Neural cell (in vitro differentiated cells): ENCODE results near the gene BTBD9. TPM values are rescaled to one million over a fixed set of nuclear protein-coding genes. Genes with fewer than 3 reads are reported as not detected.

Source experiments
- H2AFZ ChIP-seq: fragments of 200-600, 300-800 bp; sonication (generic), shearing (Covaris generic); 2 replicates; pipeline ENCODE4 v1.6.0; 2014; ENCODE audit warnings: low read depth, mild to moderate bottlenecking, antibody characterized with exemption, low read length, moderate library complexity
- H3F3A ChIP-seq: fragments of 200-600 bp; shearing (Covaris generic); 2 replicates; pipeline ENCODE4 v1.6.1; 2016; ENCODE audit warnings: mild to moderate bottlenecking, moderate library complexity, mixed read lengths, antibody characterized with exemption, low read length; ENCODE audit not compliant: insufficient read depth, poor library complexity, severe bottlenecking
- H3K27ac ChIP-seq: fragments of 200-600, 300-800 bp; sonication (generic), shearing (Covaris generic); 2 replicates; pipeline ENCODE4 v1.5.1; 2014; ENCODE audit warnings: mild to moderate bottlenecking, low read length, moderate library complexity
- H3K27me3 ChIP-seq: fragments of 300-800, 200-600 bp; sonication (generic), shearing (Covaris generic); 2 replicates; pipeline ENCODE4 v1.6.0; 2014; ENCODE audit warnings: mild to moderate bottlenecking, low read depth, low read length, moderate library complexity; ENCODE audit not compliant: insufficient read depth
- H3K36me3 ChIP-seq: fragments of 300-800, 200-600 bp; sonication (generic), shearing (Covaris generic); 2 replicates; pipeline ENCODE4 v1.5.1; 2014; ENCODE audit warnings: mild to moderate bottlenecking, antibody characterized with exemption, low read length, moderate library complexity; ENCODE audit not compliant: insufficient read depth
- H3K4me2 ChIP-seq: fragments of 300-800, 200-600 bp; sonication (generic), shearing (Covaris generic); 2 replicates; pipeline ENCODE4 v1.6.0; 2014; ENCODE audit warnings: mild to moderate bottlenecking, low read length
- H3K4me3 ChIP-seq: fragments of 300-800, 200-600 bp; sonication (generic), shearing (Covaris generic); 2 replicates; pipeline ENCODE4 v1.5.1; 2014; ENCODE audit warnings: mild to moderate bottlenecking, low read length, moderate library complexity
- H3K79me2 ChIP-seq: fragments of 200-600 bp; shearing (Covaris generic); replicated peaks from 2 replicates; pipeline ENCODE4 v1.6.0; 2014; ENCODE audit warnings: mild to moderate bottlenecking, low read length, moderate library complexity; ENCODE audit not compliant: insufficient read depth
- H3K9ac ChIP-seq: fragments of 300-800, 200-600 bp; sonication (generic), shearing (Covaris generic); 2 replicates; pipeline ENCODE4 v1.6.1; 2016; ENCODE audit warnings: mild to moderate bottlenecking, low read length, mixed read lengths
- H3K9me2 ChIP-seq: fragments of 200-600 bp; shearing (Covaris generic); 2 replicates; pipeline ENCODE4 v1.6.1; 2016; ENCODE audit warnings: mild to moderate bottlenecking, low read length, mixed read lengths; ENCODE audit not compliant: insufficient read depth
- H3K9me3 ChIP-seq: fragments of 200-600, 300-800 bp; sonication (generic), shearing (Covaris generic); 2 replicates; pipeline ENCODE4 v1.6.1; 2016; ENCODE audit warnings: mild to moderate bottlenecking, mixed run types, low read length, moderate library complexity, mixed read lengths
- H4K20me1 ChIP-seq: fragments of 200-600 bp; shearing (Covaris generic); 2 replicates; pipeline ENCODE4 v1.6.1; 2016; ENCODE audit warnings: mild to moderate bottlenecking, mixed run types; ENCODE audit not compliant: insufficient read depth
- CTCF ChIP-seq: fragments of 450-650 bp; IDR thresholded peaks from 2 replicates; pipeline ENCODE4 v1.5.1; 2014; ENCODE audit warnings: antibody characterized with exemption, mild to moderate bottlenecking, moderate library complexity; ENCODE audit not compliant: poor library complexity, severe bottlenecking
- EP300 ChIP-seq: fragments of 450-650 bp; conservative IDR thresholded peaks from 2 replicates; pipeline ENCODE4 v1.6.1; 2014; ENCODE audit warnings: antibody characterized with exemption, mild to moderate bottlenecking, moderate library complexity; ENCODE audit not compliant: poor library complexity, severe bottlenecking
- EZH2 ChIP-seq: fragments of 200-600, 300-800 bp; shearing (Covaris generic), sonication (generic); IDR thresholded peaks from 2 replicates; pipeline ENCODE4 v1.6.1; 2014; ENCODE audit warnings: antibody characterized with exemption, low read length, borderline replicate concordance, mild to moderate bottlenecking; ENCODE audit not compliant: insufficient read depth, poor library complexity, severe bottlenecking
- MXI1 ChIP-seq: fragments of 450-650 bp; conservative IDR thresholded peaks from 2 replicates; pipeline ENCODE4 v1.6.1; 2014; ENCODE audit warnings: antibody characterized with exemption, mild to moderate bottlenecking; ENCODE audit not compliant: poor library complexity, severe bottlenecking
- POLR2AphosphoS5 ChIP-seq: IDR thresholded peaks from 2 replicates; pipeline ENCODE4 v1.6.1; 2012
- RAD21 ChIP-seq: fragments of 450-650 bp; conservative IDR thresholded peaks from 2 replicates; pipeline ENCODE4 v1.6.1; 2014; ENCODE audit warnings: antibody characterized with exemption, mild to moderate bottlenecking, moderate library complexity
- REST ChIP-seq: IDR thresholded peaks from 2 replicates; pipeline ENCODE4 v1.6.1; 2012; ENCODE audit warnings: borderline replicate concordance
- SMC3 ChIP-seq: fragments of 450-650 bp; conservative IDR thresholded peaks from 2 replicates; pipeline ENCODE4 v1.6.1; 2014; ENCODE audit warnings: antibody characterized with exemption, mild to moderate bottlenecking, moderate library complexity; ENCODE audit not compliant: poor library complexity
- TAF1 ChIP-seq: IDR thresholded peaks from 2 replicates; pipeline ENCODE4 v1.6.1; 2012; ENCODE audit warnings: low read depth
- polyA plus RNA-seq: library from polyadenylated mRNA; depleted of rRNA; stranded (reverse); fragments of >200 nt; gene quantifications from 2 replicates; pipeline ENCODE4 v1.2.3, GENCODE V29; 2014

BTBD9 gene
- polyA plus RNA-seq, 1 donor from 2014 or later: 6.2 TPM

GRCh38 chr6:38498085-38498484 is 141.6 kb downstream of the BTBD9 start:
- Histone ChIP-seq H3K9ac (no peak overlapping the region), H2AFZ (no peak overlapping the region), H3F3A (no peaks in the 10 kb centered on the region), H4K20me1 (no peaks in the 10 kb centered on the region), H3K36me3 (no peaks in the 10 kb centered on the region), H3K79me2 (no peaks in the 10 kb centered on the region), H3K9me2 (no peaks in the 10 kb centered on the region), H3K4me2 (no peak overlapping the region), H3K27ac (no peak overlapping the region), H3K9me3 (no peaks in the 10 kb centered on the region), H3K4me3 (no peak overlapping the region), H3K27me3 (no peaks in the 10 kb centered on the region)
- TF ChIP-seq EP300 (no peak), EZH2 (no peak), MXI1 (no peak), CTCF (no peak), TAF1 (no peak), POLR2AphosphoS5 (no peak)

GRCh38 chr6:38497546-38497945 is 142.2 kb downstream of the BTBD9 start:
- H3K4me2 ChIP-seq: no peak overlapping the region
- H4K20me1 ChIP-seq: no peaks in the 10 kb centered on the region
- H2AFZ ChIP-seq: no peak overlapping the region
- no peaks in the 10 kb centered on the region for H3K9me2 ChIP-seq
- H3K27ac ChIP-seq: no peak overlapping the region
- TF ChIP-seq CTCF: no peak
- no peak for TF ChIP-seq EZH2
- TF ChIP-seq TAF1: no peak
- no peak for TF ChIP-seq EP300
- TF ChIP-seq MXI1: no peak
- TF ChIP-seq REST: no peak
- no peak for TF ChIP-seq POLR2AphosphoS5
- no peak for TF ChIP-seq RAD21
- no peak for TF ChIP-seq SMC3
- no peaks in the 10 kb centered on the region for H3K27me3 ChIP-seq
- no peak overlapping the region for H3K9ac ChIP-seq
- no peaks in the 10 kb centered on the region for H3F3A ChIP-seq
- no peaks in the 10 kb centered on the region for H3K79me2 ChIP-seq
- no peak overlapping the region for H3K4me3 ChIP-seq
- no peaks in the 10 kb centered on the region for H3K9me3 ChIP-seq
- H3K36me3 ChIP-seq: no peaks in the 10 kb centered on the region
